ENCODE measurements around the gene RNF223.

DNA sequence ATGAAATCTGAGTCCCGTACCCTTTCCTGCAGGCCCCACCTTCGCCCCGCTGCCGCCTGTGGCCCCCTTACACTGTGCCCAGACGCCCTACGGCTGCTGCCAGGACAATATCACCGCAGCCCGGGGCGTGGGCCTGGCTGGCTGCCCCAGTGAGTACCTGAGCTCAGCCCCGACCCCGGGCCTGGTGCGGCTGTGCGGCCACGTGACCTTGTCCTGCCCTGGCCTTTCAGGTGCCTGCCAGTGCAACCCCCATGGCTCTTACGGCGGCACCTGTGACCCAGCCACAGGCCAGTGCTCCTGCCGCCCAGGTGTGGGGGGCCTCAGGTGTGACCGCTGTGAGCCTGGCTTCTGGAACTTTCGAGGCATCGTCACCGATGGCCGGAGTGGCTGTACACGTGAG is 29.0 kb downstream of the RNF223 start:
- TF ChIP-seq RAD21 (conservative IDR thresholded peaks at IDR 0.05 in 1 of 2, IDR thresholded peaks at IDR 0.05 in 1 of 2) (no peak), EP300 (IDR thresholded peaks at IDR 0.05) (no peak), POLR2A (IDR thresholded peaks at IDR 0.05; ENCODE audit: low read length) (no peak), KDM1A (IDR thresholded peaks at IDR 0.05; ENCODE audit: low read depth) (no peak)
- TF ChIP-seq, protein P1, sequence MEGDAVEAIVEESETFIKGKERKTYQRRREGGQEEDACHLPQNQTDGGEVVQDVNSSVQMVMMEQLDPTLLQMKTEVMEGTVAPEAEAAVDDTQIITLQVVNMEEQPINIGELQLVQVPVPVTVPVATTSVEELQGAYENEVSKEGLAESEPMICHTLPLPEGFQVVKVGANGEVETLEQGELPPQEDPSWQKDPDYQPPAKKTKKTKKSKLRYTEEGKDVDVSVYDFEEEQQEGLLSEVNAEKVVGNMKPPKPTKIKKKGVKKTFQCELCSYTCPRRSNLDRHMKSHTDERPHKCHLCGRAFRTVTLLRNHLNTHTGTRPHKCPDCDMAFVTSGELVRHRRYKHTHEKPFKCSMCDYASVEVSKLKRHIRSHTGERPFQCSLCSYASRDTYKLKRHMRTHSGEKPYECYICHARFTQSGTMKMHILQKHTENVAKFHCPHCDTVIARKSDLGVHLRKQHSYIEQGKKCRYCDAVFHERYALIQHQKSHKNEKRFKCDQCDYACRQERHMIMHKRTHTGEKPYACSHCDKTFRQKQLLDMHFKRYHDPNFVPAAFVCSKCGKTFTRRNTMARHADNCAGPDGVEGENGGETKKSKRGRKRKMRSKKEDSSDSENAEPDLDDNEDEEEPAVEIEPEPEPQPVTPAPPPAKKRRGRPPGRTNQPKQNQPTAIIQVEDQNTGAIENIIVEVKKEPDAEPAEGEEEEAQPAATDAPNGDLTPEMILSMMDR (IDR thresholded peaks at IDR 0.05): no peak
